GM21367 (cell line): ENCODE measurements around the gene ARHGAP29.

Source experiments
- ATAC-seq: cut with Tn5 transposase; IDR thresholded peaks from one replicate; pipeline ENCODE4 v1.9.1; 2021; ENCODE audit not compliant: unreplicated experiment

ARHGAP29 gene

DNA sequence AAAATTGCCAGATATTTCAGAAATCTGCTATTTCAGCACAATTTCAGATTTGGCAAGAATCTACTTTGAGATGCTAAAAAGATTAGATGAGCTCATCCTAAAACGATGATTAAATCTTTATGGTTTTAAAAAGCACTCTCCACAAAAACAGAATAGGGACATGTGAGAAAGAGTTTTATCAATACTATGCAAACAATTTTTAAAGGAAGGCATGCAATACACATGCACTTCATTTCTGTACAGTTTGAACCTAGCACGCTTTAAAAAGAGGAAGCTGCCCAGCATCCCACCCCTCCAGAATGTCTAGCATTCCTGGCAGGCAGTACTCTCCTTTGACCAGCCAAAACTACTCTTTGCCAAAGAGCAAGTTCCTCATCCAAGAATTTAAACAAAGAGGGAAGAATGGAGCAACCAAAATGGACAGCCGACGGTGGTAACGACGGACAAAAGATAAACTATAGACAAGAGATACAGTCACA lies 1.3 kb downstream of the ARHGAP29 start:
- ATAC-seq = no peak

- ATAC-seq = no peak
These were observed 2.0 kb downstream of the ARHGAP29 start for GRCh38 chr1:94235189-94236012.

DNA sequence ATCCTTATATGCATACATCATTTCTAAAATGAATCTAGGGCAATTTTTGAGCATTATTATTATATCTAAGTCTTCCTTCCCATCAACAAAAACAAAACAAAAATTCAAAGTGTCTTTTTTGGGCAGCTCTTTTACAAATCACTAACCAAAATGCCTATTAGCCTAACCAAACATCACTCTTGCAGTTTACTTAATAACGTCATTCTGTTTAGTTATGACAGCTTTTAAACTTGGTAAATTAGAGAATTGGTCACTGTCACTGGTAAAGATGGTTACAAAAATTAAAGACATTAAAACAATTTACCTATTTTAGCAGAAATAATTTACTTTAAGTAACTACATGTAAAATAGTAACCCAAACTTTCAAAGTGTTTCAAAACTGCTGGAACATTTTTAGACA lies 2.8 kb downstream of the ARHGAP29 start:
- no peak for ATAC-seq

- ATAC-seq = no peak
These were observed 5.6 kb downstream of the ARHGAP29 start for GRCh38 chr1:94231746-94232145.

GRCh38 chr1:94230920-94231319 lies 6.5 kb downstream of the ARHGAP29 start:
- ATAC-seq = no peak

- ATAC-seq = no peak
These were observed 8.6 kb downstream of the ARHGAP29 start for GRCh38 chr1:94228640-94229375.

DNA sequence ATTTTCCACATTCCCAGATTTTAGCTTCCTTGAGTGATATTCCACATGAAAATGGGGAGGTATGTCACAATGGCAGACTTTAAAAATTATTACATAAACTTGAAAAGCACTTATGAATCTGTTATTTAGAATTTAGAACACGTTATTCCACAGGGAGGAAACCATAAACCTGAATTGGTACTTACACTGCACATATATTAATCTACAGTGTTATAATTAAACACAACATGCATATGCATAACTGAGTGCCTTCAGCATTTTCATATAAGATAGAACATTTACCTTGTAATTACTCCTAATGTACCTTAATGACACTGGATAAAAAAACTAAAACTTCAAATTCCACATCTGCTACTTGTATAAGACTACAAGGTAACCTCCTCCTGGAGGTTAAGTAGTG lies 9.8 kb downstream of the ARHGAP29 start:
- ATAC-seq = no peak

DNA sequence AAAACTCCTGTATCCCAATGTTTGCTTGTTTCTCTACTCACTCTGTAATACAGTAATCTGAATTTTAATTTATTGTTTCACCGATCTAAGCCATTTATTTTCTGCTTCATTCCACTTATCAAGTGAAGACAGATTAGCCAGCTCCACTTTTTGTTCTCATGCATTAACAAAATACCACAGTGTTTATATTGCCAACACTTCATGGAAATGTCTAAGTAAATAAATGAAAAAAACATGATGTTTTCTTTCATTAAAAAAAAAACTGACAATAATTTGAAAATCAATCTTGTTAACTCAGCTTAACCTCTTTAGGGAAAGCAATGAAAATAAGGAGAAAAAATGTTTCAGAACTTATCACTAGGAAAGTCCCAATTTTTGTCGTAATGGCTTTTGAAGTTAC lies 11.5 kb downstream of the ARHGAP29 start:
- no peak for ATAC-seq

DNA sequence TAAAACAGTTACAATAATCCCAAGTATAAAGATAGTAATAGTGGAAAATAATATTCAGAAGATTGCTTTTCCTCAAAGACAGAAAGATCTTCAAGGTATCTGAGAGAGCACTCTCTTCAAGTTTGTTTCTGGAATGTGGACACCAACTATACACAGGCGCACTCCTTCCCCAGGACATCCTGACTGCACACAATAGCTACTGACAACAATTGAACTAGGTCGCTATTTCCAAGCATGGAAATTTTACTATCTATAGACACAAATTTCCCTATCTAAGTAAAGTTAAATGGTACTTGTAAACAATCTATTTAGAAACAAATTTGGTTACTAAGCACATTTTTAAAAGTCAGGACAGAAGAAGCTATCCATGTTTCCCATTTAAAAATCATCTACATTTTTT lies 19.1 kb downstream of the ARHGAP29 start:
- no peak for ATAC-seq

DNA sequence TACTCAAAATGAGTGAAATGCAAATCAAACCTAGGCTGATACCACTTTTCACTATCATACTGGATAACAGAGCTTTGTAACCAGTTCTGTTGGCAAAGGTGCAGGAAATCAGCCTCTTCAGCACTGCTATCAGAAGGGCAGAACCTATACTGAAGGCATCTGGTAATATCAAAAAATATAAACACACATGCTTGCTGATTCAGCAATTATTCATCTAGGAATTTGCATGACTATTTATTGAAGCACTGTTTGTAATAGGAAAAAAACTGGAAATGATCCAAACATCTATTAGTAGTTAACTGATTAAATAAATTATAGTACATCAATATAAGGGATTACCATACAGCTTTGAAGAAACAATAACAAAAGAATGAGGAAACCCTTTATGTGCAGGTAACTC lies 21.4 kb downstream of the ARHGAP29 start:
- no peak for ATAC-seq

GRCh38 chr1:94209982-94210381 lies 27.4 kb downstream of the ARHGAP29 start:
- no peak for ATAC-seq

DNA sequence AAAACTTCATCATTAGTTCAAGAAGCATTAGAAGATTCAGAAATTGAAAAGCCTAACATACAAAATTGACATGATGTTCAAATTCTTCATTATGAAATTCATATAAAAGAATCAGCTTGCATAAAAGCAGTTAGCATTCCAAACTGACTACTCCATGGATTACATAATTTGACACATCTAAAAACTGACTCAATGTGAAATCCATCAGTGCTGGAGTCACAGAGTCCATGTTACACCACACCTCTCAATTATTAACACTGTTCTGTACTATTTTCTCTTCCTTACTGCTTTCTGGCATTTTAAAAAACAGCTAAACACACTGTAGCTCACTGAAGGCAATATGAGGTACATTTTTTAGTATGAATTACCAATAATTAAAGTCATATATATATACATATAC lies 28.0 kb downstream of the ARHGAP29 start:
- ATAC-seq = no peak

DNA sequence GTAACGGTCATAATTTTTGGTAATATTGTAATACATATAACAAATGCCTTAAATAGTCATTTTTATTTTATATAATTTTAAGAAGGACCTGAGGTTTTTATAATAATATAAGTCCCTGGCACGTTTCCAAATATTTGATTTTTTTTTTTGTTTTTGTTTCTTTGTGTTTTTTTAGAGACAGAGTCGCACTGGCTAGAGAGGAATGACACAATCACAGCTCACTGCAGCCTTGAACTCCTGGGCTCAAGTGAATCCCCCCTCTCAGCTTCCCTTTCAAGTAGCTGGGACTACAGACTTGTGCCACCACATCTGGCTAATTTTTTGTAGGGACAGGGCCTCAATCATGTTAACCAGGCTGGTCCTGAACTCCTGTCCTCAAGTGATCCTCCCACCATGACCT lies 29.7 kb downstream of the ARHGAP29 start:
- ATAC-seq = no peak

- ATAC-seq = no peak
These were observed 31.7 kb downstream of the ARHGAP29 start for GRCh38 chr1:94205639-94206038.

- ATAC-seq = no peak
These were observed 35.1 kb downstream of the ARHGAP29 start for GRCh38 chr1:94202241-94202640.

GRCh38 chr1:94199398-94199797 lies 38.0 kb downstream of the ARHGAP29 start:
- no peak for ATAC-seq

DNA sequence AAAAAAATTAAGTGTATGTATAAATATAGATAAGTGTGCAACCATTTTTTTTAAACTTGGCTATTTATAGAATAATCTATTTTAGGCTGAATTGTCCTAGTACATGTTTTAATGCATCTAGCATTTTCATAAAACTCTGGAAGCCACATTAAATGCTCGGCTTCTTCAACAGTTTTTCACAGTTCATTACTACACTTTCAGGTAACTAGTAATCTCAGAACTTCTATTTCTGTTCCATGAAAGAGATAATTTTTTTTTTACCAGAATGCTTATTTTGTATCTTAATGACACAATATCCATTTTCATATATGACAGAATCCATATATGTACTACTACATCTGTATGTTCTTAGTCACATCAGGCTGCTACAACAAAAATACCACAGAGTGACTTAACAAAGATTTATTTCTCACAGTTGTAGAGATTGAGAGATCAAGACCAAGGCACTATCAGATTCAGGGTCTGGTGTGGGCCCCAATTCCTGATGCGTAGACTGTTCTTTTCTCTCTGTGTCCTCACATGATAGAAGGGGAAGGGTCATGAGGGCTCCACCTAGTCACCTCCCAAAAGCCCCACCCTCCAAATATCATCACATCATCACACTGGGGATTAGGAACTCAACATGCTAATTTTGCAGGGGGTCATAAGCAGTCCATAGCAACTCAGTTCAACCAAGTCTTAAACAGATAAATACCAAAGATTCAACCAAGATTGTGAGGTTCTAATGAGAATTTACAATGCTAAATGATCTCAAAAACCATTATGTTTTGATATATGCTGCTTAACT lies 43.1 kb downstream of the ARHGAP29 start:
- ATAC-seq = no peak

GRCh38 chr1:94193128-94193527 lies 44.3 kb downstream of the ARHGAP29 start:
- no peak for ATAC-seq

- no peak for ATAC-seq
These were observed 46.2 kb downstream of the ARHGAP29 start for GRCh38 chr1:94191216-94191615.

DNA sequence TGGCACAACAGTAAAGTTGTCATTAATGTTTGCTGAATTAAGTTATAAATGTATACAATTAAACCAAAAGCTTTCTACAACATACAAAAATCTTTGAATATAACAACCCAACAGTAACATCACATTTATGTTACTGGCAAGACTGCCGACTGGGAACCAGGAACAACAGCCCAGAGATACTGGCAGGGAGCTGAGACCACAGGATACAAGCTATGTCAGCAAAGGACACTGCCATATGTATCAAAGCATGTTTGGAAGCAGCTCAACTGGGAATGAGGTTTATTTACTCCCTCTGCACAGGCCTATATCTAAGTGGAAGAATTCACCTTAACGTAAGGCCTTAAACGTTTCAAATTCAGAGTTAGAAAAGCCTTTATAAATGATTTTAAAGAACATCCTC lies 50.4 kb downstream of the ARHGAP29 start:
- ATAC-seq = no peak

- ATAC-seq = no peak
These were observed 54.1 kb downstream of the ARHGAP29 start for GRCh38 chr1:94183197-94183815.
